ENCODE data around the gene JPH3. TPM values are rescaled to one million over a fixed set of nuclear protein-coding genes. Genes with fewer than 3 reads are reported as not detected.

The JPH3 gene
- total and polyA plus RNA-seq, 10 of the 15 experiments (the other 5 are each of a cell fraction or from before 2014, with no cell fraction given): 0.05 TPM; not detected in 9

GRCh38 chr16:87684106-87684677 is 81.9 kb downstream of the JPH3 start:
- FAIRE-seq: no peak
- in situ Hi-C loops (cut with MboI): no loop called here
- H3K27me3 ChIP-seq (replicated peaks in 1 of 2; ENCODE audit: control insufficient read depth in 2 of 2, insufficient read depth in 2 of 2, low read length in 1 of 2): no peaks in the 10 kb centered on the region
- no peak for TF ChIP-seq IKZF2 (IDR thresholded peaks at IDR 0.05)
- no peak for TF ChIP-seq USF1 (IDR thresholded peaks at IDR 0.05; ENCODE audit: borderline replicate concordance, extremely low read length, insufficient read depth, low read depth, low read length)
- no peak for TF ChIP-seq BRCA1 (IDR thresholded peaks at IDR 0.05; ENCODE audit: low read depth, low read length)
- no peak for TF ChIP-seq YBX1 (IDR thresholded peaks at IDR 0.05)
- no peak for TF ChIP-seq SKIL (IDR thresholded peaks at IDR 0.05; ENCODE audit: low read depth, poor library complexity, severe bottlenecking)
- TF ChIP-seq E4F1 (IDR thresholded peaks at IDR 0.05; ENCODE audit: borderline replicate concordance, partially characterized antibody): no peak
- no peak for TF ChIP-seq SRF (IDR thresholded peaks at IDR 0.05; ENCODE audit: low read depth in 2 of 2, low read length in 2 of 2)
- no peak for TF ChIP-seq SMC3 (IDR thresholded peaks at IDR 0.05; ENCODE audit: borderline replicate concordance, low read length)
- TF ChIP-seq EGR1 (IDR thresholded peaks at IDR 0.05; ENCODE audit: borderline replicate concordance in 1 of 2, low read depth in 2 of 2, low read length in 2 of 2): no peak
- no peak for TF ChIP-seq BMI1 (IDR thresholded peaks at IDR 0.05; ENCODE audit: borderline replicate concordance)
- no peak for TF ChIP-seq TCF12 (IDR thresholded peaks at IDR 0.05; ENCODE audit: low read depth, low read length)
- TF ChIP-seq SIN3A (IDR thresholded peaks at IDR 0.05; ENCODE audit: low read depth, low read length): no peak
- TF ChIP-seq TARDBP (IDR thresholded peaks at IDR 0.05; ENCODE audit: borderline replicate concordance): no peak
- TF ChIP-seq FOS (IDR thresholded peaks at IDR 0.05; ENCODE audit: borderline replicate concordance, extremely low read depth, insufficient read length): no peak
- TF ChIP-seq, protein P1, sequence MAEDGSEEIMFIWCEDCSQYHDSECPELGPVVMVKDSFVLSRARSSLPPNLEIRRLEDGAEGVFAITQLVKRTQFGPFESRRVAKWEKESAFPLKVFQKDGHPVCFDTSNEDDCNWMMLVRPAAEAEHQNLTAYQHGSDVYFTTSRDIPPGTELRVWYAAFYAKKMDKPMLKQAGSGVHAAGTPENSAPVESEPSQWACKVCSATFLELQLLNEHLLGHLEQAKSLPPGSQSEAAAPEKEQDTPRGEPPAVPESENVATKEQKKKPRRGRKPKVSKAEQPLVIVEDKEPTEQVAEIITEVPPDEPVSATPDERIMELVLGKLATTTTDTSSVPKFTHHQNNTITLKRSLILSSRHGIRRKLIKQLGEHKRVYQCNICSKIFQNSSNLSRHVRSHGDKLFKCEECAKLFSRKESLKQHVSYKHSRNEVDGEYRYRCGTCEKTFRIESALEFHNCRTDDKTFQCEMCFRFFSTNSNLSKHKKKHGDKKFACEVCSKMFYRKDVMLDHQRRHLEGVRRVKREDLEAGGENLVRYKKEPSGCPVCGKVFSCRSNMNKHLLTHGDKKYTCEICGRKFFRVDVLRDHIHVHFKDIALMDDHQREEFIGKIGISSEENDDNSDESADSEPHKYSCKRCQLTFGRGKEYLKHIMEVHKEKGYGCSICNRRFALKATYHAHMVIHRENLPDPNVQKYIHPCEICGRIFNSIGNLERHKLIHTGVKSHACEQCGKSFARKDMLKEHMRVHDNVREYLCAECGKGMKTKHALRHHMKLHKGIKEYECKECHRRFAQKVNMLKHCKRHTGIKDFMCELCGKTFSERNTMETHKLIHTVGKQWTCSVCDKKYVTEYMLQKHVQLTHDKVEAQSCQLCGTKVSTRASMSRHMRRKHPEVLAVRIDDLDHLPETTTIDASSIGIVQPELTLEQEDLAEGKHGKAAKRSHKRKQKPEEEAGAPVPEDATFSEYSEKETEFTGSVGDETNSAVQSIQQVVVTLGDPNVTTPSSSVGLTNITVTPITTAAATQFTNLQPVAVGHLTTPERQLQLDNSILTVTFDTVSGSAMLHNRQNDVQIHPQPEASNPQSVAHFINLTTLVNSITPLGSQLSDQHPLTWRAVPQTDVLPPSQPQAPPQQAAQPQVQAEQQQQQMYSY (CRISPR knock-in tag; IDR thresholded peaks at IDR 0.05): no peak

More at GRCh38 chr16:87684106-87684677, 81.9 kb downstream of the JPH3 start:
- Histone ChIP-seq H3K27ac (ENCODE audit: control insufficient read depth, insufficient read depth) (no peak overlapping the region), H4K20me1 (ENCODE audit: control insufficient read depth, insufficient read depth) (no peaks in the 10 kb centered on the region), H3K36me3 (ENCODE audit: control insufficient read depth in 2 of 2, insufficient read depth in 2 of 2, low read length in 1 of 2) (no peaks in the 10 kb centered on the region), H2AFZ (ENCODE audit: control insufficient read depth, low read depth, low read length) (no peak overlapping the region), H3K79me2 (ENCODE audit: control insufficient read depth, insufficient read depth, low read length) (no peaks in the 10 kb centered on the region), H3K9ac (ENCODE audit: control insufficient read depth, insufficient read depth, low read length) (no peak overlapping the region), H3K4me2 (ENCODE audit: control insufficient read depth, insufficient read depth) (no peak overlapping the region), H3K4me3 (no peak overlapping the region), H3K4me1 (ENCODE audit: control insufficient read depth, insufficient read depth, low read length) (peaks cover 5% of the 10 kb centered on the region), H3K9me3 (replicated peaks; ENCODE audit: control insufficient read depth, insufficient read depth, low read length) (no peaks in the 10 kb centered on the region)
- POLR2A ChIA-PET: no interaction called here
- SMC1A ChIA-PET (ENCODE audit: uncharacterized antibody, unreplicated experiment): no interaction called here
- no TSS peak for BruUV-seq (replicated peaks)
- no peak for ATAC-seq
- CTCF ChIA-PET: interaction anchor here (1.1 kb wide), 1 partner anchor 19 kb away, joined by 3 read pairs; no protein-coding TSS in a partner anchor
- RAD21 ChIA-PET (ENCODE audit: unreplicated experiment): no interaction called here
- 88% methylated on average over 19 of the region's 24 CpGs for WGBS (ENCODE audit: insufficient coverage, insufficient replicate concordance, low lambda C conversion rate, missing lambda C conversion rate)
- DNase-seq (ENCODE audit: low read depth, low spot score): no peak
- intact Hi-C loops (cut with micrococcal nuclease; ENCODE audit: unreplicated experiment): no loop called here

All from GM12878 (cell line).